HG03558 (cell line): Measurements from ENCODE around the gene ZEB2.

Experiments used
- ATAC-seq: cut with Tn5 transposase; IDR thresholded peaks from one replicate; pipeline ENCODE4 v1.9.1; 2021; ENCODE audit warnings: moderate number of reproducible peaks; ENCODE audit not compliant: unreplicated experiment; ENCODE audit errors: extremely low read depth

ZEB2 gene

DNA sequence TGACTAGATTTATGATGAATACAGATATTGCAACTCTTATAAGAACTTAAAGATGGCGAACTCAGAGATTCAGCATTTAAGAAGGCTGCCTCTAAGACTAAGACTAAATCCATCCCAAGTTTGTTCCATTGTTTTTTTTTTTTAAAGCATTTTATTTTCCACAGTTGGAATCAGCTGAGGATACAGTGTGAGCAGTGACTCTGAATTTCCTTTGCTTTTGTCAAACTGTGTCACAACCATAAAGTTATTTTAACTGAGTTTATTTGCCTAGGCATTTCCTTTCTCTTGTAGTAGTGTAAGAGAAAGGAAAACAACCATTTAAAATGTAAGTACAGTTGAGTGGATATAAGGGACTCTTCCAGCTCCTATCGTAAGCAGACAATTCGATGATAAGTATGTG, 63.9 kb downstream of the ZEB2 start:
- no peak for ATAC-seq

DNA sequence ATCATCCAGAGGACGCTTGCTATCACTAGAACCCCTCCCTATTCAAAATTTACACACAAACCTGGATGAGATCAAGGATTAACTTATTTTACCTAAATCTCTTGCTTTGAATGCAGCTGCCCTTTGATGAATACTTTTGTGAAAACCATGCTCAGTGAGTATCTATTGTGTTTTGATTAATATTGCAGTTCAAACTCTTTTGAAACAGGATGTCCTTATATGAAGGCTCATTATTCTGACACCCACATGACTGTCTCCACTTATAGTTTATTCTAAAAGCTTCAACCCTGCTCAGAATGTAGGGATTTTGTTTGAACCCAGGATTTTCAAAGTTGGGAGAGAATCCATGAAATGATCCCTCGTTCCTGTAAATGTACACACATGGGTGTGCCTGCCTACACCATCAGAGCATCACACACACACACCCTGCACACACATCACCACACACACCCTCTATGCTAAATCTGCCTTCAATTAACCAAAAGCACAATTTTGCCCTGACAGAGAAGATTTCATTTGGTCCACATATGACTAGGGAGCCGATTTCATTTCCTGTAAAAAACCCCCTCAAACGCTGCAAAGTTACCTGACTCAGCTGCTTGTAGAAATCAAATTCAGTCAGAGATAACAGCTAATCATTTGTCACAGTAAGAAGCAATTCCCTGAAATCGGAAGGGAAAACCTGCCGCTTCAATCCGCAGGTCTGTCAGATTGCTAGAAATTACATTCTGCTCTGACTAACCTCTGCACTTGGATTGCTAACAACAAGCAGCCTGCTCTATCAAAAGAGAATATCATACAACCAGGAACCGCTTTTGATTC, 65.2 kb downstream of the ZEB2 start:
- no peak for ATAC-seq

DNA sequence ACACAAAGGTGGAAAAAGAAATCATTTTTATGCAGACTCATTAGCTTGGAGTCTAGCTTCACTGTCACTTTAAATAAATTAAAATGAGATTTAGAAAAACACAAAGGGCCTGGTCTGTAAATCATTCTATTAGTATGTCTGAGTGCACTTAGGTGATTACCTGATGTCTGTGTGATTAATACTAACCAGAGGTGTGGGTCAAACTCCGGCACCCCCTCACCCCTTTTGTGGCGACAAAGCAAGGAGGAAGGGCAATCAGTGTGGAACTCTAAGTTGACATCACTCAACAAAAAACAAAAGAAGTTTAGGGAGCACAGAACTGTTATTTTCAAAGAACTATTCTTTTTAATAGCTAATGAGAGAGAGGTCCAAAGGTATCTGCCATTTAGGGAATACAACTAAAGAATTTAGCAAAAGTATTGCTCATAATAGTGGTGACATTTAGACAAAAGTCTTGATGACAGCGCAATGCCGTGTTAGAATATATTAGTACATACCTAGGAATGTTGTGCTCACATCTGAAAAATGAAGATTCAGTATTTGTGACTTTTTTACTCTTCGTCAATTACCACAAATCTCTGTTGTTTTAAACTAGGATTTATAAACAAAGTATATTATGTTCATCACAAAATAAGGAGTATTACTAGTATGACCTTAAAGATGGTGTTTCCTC, 66.3 kb downstream of the ZEB2 start:
- no peak for ATAC-seq

DNA sequence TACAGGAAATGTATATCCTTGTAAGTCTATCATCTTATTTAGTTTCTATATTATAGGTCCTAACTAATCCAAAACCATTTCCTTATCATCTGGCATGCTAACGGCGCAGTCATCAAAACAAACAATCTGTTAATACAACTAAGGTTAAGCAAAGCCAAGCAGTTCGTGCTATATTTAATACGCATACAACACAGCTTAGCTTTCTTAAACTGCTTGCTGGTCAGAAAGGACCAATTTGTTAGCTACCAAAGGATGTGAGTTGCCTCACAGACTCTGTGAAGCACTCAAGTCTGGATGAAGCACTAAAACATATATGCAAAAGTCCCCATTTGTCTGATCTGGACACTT, 67.0 kb downstream of the ZEB2 start:
- no peak for ATAC-seq

DNA sequence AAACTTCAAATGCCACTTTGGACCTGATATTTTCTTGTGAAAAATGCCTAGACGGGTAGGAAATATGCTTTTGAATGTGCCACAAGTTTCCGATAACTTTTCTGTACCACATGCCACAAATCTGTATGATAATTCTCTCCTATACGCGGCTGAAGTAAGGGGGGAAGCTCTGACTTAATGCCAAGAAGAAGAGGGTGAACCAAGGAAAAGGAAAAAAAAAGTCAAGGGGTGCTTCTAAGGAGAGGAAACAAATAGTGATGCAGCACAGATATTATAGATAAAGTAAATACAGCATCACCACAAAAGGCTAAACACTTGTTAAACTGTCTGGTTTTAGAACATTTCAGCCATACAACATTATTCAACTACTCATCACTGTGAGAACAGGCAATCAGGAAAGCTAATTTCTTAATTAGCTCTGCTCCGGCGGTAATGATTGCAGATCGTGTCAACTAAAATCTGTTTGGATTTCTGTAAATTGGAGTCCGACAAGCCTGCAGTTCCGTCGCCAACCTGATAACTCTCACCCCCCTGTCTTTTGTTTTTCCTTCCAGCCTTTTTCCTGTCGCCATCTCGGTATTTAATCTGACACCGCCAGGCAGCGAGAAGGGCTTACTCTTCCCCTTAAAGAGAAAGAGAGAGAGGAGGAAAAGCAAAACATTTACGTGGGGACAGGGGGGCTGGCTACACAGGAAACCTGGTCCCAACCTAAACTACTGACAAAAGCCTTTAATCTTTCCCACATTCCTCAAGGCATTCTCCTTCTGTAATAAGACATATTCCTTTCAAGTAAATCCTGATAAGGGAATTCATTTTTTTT, 67.5 kb downstream of the ZEB2 start:
- no peak for ATAC-seq

DNA sequence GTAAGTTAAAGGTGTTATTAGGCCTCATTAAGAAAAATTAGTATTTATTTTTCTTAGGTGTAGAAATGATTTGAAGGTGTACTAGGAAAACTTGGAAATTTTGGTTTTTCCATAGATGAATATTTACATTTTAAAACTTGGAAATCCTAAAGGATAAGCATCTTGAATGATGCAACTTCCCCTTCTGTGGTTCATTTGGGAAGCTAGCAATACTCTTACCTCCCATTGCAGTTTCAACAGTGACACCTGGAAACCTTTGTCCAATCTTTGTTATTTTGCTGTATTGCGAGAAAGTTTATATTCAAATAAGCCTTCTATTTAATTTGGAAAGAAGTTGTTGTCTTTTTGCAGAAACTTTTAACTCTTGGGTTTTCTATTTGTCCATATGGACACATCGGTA, 68.5 kb downstream of the ZEB2 start:
- ATAC-seq: no peak

DNA sequence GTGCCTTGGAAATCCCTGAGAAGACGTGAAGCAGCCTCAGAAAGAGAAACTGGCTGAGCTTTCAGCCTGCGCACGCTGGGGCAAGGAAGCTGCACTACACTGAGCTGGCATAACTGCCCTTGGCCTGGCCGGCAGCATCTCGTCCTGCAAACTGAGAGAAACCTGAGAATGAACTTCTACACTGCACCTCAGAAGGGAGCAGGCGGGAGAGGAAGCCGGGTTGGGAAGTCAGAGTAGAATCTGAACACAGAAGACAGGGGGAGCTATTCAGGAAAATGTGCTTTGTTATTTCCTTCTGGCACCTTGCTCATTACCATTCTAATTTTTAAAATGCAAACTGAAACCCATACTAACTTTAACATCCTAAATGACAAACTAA, 70.9 kb downstream of the ZEB2 start:
- ATAC-seq: no peak

DNA sequence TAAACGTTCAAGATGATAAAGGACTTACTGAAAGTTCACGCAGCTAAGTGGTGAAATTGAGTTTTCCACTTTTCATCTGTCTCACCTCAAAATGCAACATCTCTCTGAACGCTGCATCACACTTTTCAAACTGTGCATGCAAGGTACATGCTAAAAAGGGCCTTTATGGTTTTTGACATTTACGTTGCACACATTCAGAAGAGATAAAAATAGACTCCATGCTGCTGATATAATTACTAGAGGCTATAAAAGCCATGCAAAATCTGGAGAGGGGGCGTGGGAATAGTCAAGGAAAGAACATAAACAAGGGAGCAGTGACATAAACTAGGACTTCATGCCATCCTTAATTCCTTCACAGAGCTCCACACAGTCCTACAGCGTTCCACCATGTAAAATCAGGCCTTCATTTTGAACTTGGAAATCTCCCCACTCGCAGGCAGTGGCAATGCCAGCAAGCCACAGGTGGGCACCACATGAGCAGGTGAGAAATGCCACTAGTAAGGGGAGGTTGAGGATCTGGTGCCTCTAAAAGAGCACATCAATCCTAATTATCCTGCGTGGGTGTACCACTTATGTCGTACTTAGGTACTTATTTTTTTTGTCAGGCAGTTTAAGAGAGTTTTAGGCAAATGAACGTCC, 71.4 kb downstream of the ZEB2 start:
- no peak for ATAC-seq

DNA sequence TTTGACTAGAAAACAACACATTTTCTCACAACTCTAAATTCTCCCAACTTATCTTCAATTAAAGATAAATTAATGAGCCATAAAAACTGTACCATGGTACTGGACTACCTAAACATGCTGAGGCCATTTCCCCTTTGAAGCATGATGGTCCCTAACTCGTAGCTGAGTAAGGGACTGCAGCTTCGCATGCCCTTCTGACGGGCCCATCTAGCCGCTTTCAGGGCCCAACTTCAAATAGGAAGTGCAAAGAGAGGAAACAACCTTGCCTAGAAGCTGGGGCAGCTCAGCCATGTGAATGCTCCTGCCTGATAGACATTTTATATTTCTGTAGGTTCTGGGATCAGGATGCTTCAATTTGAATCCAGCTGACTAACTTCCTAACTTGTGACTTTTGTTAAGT, 72.4 kb downstream of the ZEB2 start:
- ATAC-seq: no peak

DNA sequence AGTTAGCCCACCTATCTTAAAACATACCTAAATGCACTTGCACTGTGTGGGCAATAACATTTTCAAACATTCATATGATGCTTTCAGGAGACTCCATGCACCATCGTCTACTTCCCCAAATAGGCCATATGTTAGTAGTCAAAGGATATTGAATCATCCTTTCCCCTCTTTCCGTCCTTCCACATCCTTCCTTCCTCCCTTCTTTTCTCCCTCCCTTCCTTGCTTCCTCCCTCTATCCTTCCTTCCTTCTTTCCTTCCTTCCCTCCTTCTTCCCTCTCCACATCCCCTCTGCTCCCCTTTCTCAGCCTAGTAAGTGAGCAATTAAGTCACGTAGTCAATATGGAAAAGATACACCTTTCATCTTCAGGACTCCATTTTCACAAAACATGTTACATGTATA, 73.8 kb downstream of the ZEB2 start:
- ATAC-seq: no peak

DNA sequence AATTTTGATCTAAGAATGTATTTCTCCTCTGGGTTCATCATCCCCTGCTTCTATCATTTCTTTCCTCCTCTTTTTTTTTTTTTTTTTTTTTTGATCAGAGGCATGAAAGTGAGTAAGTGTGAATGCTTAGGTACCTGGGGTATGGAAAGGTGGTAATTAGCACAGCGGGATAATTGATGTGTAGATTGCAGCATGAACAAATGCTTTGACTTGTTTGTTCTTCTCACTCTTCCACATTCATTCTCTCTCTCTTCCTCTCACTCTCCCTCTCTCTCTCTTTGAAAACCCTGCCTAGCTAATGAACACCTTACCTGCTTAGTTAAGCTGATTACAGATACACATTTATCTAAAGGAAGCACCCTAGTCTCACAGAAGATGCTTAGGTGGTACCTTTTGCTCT, 74.7 kb downstream of the ZEB2 start:
- ATAC-seq: no peak

DNA sequence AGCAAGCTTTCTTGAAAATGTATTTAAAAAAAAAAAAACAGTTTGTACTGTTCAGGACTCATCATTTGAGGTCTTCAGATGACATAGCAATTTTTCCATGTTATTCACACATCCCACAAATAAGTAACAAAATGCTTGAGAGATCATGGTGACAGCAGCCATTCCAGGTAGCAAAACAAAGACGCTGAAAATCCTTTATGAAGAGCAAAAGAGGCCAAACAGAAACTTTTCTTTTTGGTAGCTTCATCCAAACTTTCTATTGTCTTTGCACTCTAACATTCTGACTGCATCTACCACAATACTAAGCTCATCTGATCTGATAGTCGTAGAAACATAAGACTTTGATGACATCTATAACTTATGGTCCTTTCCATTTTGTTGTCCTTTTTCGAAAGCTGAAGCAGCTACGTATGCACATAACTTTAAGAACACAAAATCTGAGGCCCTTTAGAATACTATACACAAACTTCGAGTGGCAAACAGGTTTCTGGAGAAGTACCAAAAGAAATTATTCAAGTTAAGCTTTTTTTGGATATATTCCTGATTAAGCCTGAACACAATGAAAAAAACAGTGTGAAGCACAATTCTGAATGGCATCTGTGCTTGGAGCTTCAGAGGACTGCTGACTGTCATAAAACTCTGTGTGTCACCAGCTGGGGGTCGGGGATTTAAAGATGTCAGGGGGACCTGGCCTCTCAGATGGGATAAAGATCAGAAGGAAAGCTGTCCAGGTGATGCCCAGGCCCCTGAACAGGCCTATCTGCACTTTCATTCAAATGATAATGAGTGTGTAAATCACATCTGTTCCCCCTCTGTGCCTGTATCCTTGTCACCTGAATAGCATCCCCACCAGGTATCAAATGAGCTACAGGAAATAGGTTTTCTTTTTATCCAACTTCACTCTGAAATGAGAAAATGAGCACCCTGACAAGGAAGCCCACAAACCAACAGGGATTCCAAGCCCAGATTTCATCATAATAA, 75.8 kb downstream of the ZEB2 start:
- ATAC-seq: no peak

DNA sequence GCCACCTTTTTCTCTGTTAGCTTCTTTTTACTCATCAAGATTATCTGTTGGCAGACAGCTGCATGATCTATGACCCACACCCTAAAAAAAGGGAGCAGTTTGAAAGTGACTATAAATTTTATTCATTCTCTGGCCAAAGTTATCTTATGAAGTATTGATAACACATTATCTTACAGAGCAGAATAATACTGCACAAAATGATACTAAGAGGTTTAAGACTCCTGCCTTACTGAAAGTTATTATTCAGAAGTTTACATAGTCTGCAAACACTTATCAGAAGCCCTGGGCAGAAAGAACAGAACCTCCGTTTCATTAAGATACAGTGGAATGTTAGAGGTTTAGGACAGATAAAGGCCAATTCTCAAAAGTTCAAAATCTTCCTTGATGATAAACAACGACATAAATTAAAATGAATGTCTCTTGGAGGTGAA, 78.2 kb downstream of the ZEB2 start:
- no peak for ATAC-seq

DNA sequence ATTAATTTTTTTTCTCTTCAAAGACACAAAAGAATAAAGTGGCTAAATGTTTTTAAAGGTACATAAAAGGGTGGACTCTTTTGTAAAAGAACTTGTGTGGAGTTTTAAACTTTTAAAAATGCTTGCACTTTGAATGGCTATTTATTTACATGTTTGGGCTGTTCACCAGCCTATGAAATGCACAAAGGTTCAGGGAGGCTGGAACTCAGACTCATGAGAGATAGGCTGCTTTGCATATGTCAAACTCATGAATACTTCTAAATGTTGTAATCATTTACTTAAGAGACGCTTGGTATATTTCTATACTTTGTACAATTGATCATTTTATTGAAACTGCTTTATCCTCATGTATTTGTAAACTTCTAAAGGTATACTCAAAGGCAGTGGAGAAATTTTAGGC, 79.9 kb downstream of the ZEB2 start:
- ATAC-seq: no peak

DNA sequence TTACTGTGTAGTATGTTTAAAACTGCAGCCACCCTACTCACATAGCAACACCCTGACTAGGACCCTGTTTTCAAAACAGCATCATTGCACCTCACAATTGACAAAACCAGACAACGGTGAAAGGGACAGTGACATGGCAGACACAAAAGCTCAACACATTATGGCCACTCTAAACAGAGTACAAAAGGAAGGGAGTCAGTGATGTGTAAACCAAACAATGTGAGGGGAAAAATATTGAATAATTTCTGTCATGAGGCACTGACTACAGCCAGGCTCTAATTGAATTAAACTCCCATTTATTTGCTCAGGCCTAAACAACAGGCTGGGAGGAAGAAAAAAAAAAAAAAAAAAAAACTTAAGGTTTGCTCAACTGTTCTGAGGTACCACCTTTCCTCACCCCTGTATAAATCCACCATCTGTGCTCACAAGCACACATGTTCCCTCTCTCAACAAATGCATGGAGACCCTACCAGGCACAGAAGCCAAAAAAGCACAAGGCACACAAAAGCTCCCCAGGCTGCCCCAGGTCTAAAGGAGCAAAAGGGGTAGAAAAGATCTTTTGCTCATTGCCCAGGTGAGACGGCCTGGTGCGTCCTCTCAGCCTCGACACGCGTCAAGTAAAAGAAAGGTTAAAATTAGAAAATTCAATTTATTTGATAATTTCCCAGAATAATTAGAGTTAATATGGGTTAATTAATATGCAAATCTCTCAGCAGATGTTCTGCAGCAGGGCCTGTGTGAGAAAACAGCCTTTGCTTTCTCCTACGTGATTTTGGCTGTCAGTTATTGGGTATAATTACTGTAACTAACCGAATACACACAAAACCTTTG, 80.9 kb downstream of the ZEB2 start:
- ATAC-seq: no peak

DNA sequence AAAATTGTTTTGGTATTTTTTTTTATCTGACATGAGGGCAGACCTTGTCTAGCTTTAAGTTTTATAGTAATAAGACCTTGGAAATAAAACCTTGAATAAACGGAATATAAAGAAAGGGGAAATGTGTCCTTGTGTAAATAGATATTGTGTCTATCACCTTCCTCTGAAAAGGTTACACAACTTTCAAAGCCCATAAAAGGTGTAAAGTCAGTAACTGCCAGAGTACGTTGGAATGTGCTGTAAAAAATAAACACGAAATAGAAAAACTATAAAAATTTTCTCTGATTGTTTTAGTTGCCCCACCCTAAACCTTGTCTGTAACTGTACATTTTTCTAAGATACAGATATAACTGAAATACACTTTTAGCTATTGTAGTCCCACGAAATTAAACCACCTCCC, 82.3 kb downstream of the ZEB2 start:
- ATAC-seq: no peak

DNA sequence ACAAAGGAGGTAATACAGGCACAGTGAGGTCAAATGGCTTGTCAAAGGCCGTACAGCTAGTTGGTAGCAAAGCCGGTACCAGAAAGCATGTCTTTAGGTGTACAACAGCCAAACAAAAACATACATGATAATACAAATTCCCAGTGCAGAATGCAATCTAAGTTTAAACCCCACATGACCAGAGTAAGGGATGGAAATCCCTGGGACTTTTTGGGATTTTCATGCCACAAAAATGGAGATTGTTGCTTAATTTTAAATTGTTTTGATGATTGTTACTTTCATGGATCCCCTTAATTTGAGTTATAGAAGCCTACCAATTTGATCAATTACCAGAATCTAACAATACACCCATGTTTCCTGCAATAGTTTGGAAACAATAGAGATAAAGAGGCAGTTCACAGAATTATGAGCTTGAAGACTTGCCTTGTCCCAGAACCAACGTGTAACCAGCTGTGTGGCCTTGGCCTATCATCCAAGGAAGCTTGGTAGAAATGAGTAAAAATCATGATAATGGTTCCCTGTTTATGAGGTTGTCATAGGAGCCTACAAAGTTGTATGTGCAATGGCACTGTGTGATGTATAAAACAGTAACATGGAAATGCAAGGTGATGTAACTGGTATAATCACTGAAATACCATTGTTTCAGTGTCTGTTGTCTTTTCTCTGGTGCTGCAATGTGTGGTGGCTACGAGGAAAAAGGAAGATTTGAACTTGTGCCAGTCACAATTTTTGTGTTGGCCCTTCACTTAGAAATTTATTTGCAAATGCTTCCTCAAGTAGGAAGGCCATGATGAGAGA, 85.3 kb downstream of the ZEB2 start:
- ATAC-seq: no peak

DNA sequence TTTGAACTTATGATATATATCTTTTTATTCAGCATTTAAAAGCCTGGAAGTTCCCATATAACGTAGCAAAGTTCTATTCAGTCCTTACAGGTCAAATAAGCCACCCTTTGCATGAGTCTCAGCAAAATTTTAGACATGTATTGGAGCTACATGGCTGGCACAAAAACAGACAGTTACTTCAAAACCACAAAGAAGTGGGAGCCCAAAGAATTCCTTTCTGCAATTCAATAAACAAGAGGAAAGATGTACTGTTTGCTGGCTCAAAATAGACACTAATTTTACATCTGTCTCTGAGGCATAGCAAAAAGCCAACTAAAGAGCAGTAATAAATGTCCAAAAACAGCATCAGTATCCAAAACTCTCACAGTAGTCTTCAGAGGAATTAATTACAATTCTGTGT, 87.0 kb downstream of the ZEB2 start:
- ATAC-seq: no peak
